Panc1 (cell line): Measurements from ENCODE around the gene CYP4B1. TPM values are rescaled to one million over a fixed set of nuclear protein-coding genes. Genes with fewer than 3 reads are reported as not detected.
"Not testable (repeated sequence)": the region's sequence is repeated elsewhere in the genome, so short reads cannot be mapped to it uniquely, and the experiment has no call there.

Experiments
- ATAC-seq: fragments of 200-7000 bp; cut with Tn5 transposase; 2 replicates; pipeline ENCODE4 v1.9.1; 2020; ENCODE audit warnings: mild to moderate bottlenecking, moderate library complexity
- BruUV-seq: library from RNA; stranded (reverse); fragments of 400-500 nt; replicated peaks from 2 replicates; lab custom pipeline; 2021; lab: Mats Ljungman, UMichigan
- CTCF ChIA-PET: fragments of 300-600 bp; sonication (Branson Sonifier 250); formaldehyde crosslinking; loops from one replicate; lab custom pipeline; 2022; ENCODE audit warnings: antibody characterized with exemption; lab: Charles Lee
- POLR2A ChIA-PET: fragments of 300-600 bp; sonication (Branson Sonifier 250); formaldehyde crosslinking; loops from one replicate; lab custom pipeline; 2022; ENCODE audit warnings: antibody characterized with exemption; lab: Charles Lee
- DNase-seq: peaks from one replicate; pipeline ENCODE4 v3.0.0-alpha.2; 2010; ENCODE audit warnings: low read depth, low spot score
- H3K27ac ChIP-seq: 2 replicates; pipeline ENCODE4 v1.5.1; 2011; ENCODE audit warnings: mild to moderate bottlenecking, low read length, inconsistent platforms
- H3K27me3 ChIP-seq: fragments of 200-500 bp; sonication (Bioruptor generic); 2 replicates; pipeline ENCODE4 v1.6.0; 2014; ENCODE audit warnings: low read length, inconsistent platforms; ENCODE audit not compliant: control insufficient read depth, insufficient read depth
- H3K36me3 ChIP-seq: fragments of 200-500 bp; sonication (Bioruptor generic); 2 replicates; pipeline ENCODE4 v1.5.1; 2014; ENCODE audit warnings: inconsistent platforms, mild to moderate bottlenecking, low read length, moderate library complexity; ENCODE audit not compliant: control insufficient read depth, insufficient read depth
- H3K4me1 ChIP-seq: 2 replicates; pipeline ENCODE4 v1.5.1; 2011; ENCODE audit warnings: inconsistent platforms, mild to moderate bottlenecking, low read length, moderate library complexity; ENCODE audit not compliant: control insufficient read depth, insufficient read depth
- H3K4me3 ChIP-seq, 2 experiments: 2 replicates each; pipeline ENCODE4 v1.5.1; 2011 to 2012; ENCODE audit warnings: low read depth in 2 of 2, low read length in 2 of 2, mild to moderate bottlenecking in 2 of 2, inconsistent platforms in 1 of 2, moderate library complexity in 1 of 2
- H3K9me3 ChIP-seq: fragments of 200-500 bp; sonication (Bioruptor generic); 2 replicates; pipeline ENCODE4 v1.5.1; 2014; ENCODE audit warnings: low read depth, mild to moderate bottlenecking, inconsistent platforms, low read length, moderate library complexity; ENCODE audit not compliant: control insufficient read depth, insufficient read depth
- POLR2AphosphoS5 ChIP-seq: IDR thresholded peaks from 2 replicates; pipeline ENCODE4 v1.6.1; 2012; ENCODE audit warnings: mild to moderate bottlenecking, low read depth, low read length, moderate library complexity
- SIN3A ChIP-seq: IDR thresholded peaks from 2 replicates; pipeline ENCODE4 v1.6.1; 2012; ENCODE audit warnings: low read depth, mild to moderate bottlenecking, low read length, moderate library complexity, borderline replicate concordance; ENCODE audit not compliant: insufficient read depth
- TCF7L2 ChIP-seq: IDR thresholded peaks from 2 replicates; pipeline ENCODE4 v1.6.1; 2011; ENCODE audit warnings: mild to moderate bottlenecking, low read depth, low read length, inconsistent platforms
- in situ Hi-C: cut with HindIII; loops from 2 replicates; pipeline ENCODE4 v1.10.0; 2016; ENCODE audit warnings: low sequenced_read_pairs, low pct_unique_long_range_greater_than_20kb
- intact Hi-C: fragments of 100-400 bp; cut with micrococcal nuclease; formaldehyde crosslinking; loops from one replicate; pipeline ENCODE4 v1.10.0; 2022; ENCODE audit not compliant: unreplicated experiment
- total RNA-seq: library from RNA; stranded (reverse); gene quantifications from one replicate; pipeline ENCODE4 v1.2.1, GENCODE V29; 2021; ENCODE audit not compliant: unreplicated experiment
- TF ChIP-seq, protein P1 (sequence below), 2 experiments: IDR thresholded peaks; 2 replicates each; pipeline ENCODE4 v1.6.1; 2011 to 2012; ENCODE audit warnings: low read depth in 2 of 2, control low read depth in 1 of 2, low read length in 1 of 2, mild to moderate bottlenecking in 1 of 2, moderate library complexity in 1 of 2; ENCODE audit not compliant: insufficient read depth in 1 of 2
- TF ChIP-seq, protein P2 (sequence below): fragments of 450-650 bp; IDR thresholded peaks from 2 replicates; pipeline ENCODE4 v1.5.1; 2017; ENCODE audit warnings: mild to moderate bottlenecking

The CYP4B1 gene
- total RNA-seq, 1 experiment from 2014 or later: not detected

DNA sequence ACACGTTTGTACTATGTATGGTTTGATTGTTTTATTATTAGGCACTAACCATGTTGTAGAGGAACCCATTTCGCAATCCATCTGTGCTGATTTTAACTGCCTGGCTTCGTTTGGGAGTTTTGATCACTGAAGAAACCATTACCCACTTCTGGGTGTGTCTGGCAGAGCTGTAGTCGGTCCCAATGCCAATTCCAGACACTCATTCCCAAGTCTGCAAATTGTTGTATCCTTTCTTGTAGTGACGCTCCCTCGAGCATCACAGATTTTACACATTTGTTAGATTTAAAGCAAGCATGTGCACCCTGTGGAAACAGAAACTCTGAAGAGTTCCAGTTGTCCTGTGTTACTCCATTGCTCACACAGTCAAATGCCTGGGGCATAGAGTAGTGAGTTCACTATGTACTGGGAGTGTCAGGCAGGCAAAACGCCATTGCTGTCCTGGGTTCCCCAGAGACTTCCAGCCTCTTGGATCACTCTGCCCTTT lies 48.9 kb upstream of the CYP4B1 start:
- Histone ChIP-seq H3K27ac (no peak overlapping the region), H3K27me3 (peaks cover 4% of the 10 kb centered on the region; the same call in 1 of the 2 replicates), H3K4me3 (no peak overlapping the region), H3K4me1 (no peaks in the 10 kb centered on the region), H3K9me3 (no peaks in the 10 kb centered on the region), H3K36me3 (no peaks in the 10 kb centered on the region)
- no TSS peak for BruUV-seq
- TF ChIP-seq, protein P1, sequence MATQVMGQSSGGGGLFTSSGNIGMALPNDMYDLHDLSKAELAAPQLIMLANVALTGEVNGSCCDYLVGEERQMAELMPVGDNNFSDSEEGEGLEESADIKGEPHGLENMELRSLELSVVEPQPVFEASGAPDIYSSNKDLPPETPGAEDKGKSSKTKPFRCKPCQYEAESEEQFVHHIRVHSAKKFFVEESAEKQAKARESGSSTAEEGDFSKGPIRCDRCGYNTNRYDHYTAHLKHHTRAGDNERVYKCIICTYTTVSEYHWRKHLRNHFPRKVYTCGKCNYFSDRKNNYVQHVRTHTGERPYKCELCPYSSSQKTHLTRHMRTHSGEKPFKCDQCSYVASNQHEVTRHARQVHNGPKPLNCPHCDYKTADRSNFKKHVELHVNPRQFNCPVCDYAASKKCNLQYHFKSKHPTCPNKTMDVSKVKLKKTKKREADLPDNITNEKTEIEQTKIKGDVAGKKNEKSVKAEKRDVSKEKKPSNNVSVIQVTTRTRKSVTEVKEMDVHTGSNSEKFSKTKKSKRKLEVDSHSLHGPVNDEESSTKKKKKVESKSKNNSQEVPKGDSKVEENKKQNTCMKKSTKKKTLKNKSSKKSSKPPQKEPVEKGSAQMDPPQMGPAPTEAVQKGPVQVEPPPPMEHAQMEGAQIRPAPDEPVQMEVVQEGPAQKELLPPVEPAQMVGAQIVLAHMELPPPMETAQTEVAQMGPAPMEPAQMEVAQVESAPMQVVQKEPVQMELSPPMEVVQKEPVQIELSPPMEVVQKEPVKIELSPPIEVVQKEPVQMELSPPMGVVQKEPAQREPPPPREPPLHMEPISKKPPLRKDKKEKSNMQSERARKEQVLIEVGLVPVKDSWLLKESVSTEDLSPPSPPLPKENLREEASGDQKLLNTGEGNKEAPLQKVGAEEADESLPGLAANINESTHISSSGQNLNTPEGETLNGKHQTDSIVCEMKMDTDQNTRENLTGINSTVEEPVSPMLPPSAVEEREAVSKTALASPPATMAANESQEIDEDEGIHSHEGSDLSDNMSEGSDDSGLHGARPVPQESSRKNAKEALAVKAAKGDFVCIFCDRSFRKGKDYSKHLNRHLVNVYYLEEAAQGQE (IDR thresholded peaks at IDR 0.05; ENCODE audit: insufficient read depth in 1 of 2, low read depth in 2 of 2, low read length in 1 of 2): no peak
- TF ChIP-seq TCF7L2: no peak
- no peak for TF ChIP-seq POLR2AphosphoS5
- no peak for TF ChIP-seq SIN3A
- TF ChIP-seq, protein P2, sequence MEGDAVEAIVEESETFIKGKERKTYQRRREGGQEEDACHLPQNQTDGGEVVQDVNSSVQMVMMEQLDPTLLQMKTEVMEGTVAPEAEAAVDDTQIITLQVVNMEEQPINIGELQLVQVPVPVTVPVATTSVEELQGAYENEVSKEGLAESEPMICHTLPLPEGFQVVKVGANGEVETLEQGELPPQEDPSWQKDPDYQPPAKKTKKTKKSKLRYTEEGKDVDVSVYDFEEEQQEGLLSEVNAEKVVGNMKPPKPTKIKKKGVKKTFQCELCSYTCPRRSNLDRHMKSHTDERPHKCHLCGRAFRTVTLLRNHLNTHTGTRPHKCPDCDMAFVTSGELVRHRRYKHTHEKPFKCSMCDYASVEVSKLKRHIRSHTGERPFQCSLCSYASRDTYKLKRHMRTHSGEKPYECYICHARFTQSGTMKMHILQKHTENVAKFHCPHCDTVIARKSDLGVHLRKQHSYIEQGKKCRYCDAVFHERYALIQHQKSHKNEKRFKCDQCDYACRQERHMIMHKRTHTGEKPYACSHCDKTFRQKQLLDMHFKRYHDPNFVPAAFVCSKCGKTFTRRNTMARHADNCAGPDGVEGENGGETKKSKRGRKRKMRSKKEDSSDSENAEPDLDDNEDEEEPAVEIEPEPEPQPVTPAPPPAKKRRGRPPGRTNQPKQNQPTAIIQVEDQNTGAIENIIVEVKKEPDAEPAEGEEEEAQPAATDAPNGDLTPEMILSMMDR: no peak
- ChIA-PET POLR2A (no interaction called here), CTCF (no interaction called here)
- in situ Hi-C loops (no loop called here), intact Hi-C loops (loop anchor here (10.0 kb wide), 1 partner anchor 115 kb away; no protein-coding TSS in a partner anchor)
- ATAC-seq (no peak), DNase-seq (no peak)

DNA sequence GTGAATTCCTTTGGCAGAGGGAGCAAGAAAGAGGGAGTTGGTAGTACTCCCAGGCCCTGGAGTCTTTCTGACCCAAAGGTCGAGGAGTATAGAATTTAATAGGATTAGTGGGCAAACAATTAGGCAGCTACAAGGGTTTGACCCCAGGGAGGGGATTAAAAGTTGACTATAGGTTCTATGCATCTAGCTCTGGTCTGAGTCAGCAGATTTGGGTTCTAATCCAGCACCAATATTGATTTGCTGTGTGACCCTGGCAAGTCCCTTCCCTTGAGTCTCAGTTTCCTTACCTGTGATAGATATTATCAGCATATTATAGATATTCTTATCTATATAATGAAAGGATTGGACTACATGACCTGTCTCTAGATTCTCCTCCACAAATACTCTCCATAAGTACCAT lies 44.9 kb upstream of the CYP4B1 start:
- Histone ChIP-seq H3K4me1 (no peaks in the 10 kb centered on the region), H3K27ac (no peak overlapping the region), H3K36me3 (no peaks in the 10 kb centered on the region), H3K27me3 (peaks cover 4% of the 10 kb centered on the region; the same call in 1 of the 2 replicates), H3K4me3 (no peak overlapping the region), H3K9me3 (no peaks in the 10 kb centered on the region)
- no peak for DNase-seq
- intact Hi-C loops (loop anchor here (10.0 kb wide), 1 partner anchor 111 kb away; no protein-coding TSS in a partner anchor), in situ Hi-C loops (no loop called here)
- TF ChIP-seq, protein P1 (IDR thresholded peaks at IDR 0.05; ENCODE audit: insufficient read depth in 1 of 2, low read depth in 2 of 2, low read length in 1 of 2): no peak
- TF ChIP-seq SIN3A: no peak
- no peak for TF ChIP-seq POLR2AphosphoS5
- TF ChIP-seq, protein P2: no peak
- no peak for TF ChIP-seq TCF7L2
- POLR2A ChIA-PET: no interaction called here
- CTCF ChIA-PET: no interaction called here
- no TSS peak for BruUV-seq
- no peak for ATAC-seq

DNA sequence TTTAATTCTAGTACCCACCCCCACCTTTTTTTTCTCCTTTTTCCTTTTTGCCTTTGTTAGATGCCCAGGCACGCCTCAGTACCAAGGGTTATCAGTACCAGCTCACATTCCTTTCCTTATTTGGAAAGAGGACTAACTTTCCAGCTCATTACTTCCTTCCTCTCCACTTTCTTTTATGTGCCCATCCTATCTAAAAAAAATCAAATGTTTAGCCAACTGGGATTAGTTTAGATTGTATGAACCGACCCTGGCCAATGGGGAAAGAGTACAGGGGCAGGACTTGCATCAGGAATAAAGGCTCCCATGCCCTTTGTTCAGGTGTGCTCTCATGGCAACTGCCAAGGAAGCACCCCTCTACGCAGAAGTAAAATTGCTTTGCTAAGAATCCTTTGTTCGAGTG lies 44.1 kb upstream of the CYP4B1 start:
- H3K27ac ChIP-seq, BruUV-seq, CTCF ChIA-PET, POLR2A ChIA-PET, H3K36me3 ChIP-seq, ATAC-seq, H3K9me3 ChIP-seq, H3K27me3 ChIP-seq, H3K4me1 ChIP-seq, in situ Hi-C loops, DNase-seq, H3K4me3 ChIP-seq: not testable (repeated sequence)
- intact Hi-C loops: loop anchor here (10.0 kb wide), 1 partner anchor 110 kb away; no protein-coding TSS in a partner anchor
